Stimulated activated CD4-positive, alpha-beta T cell treated with anti-CD3 and anti-CD28 coated beads, Interleukin-4, amount 100 ng/mL, for 24 hours (primary cell): Measurements from ENCODE around the gene PPP6R2.

ENCODE experiments used
- DNase-seq: peaks from one replicate; pipeline ENCODE4 v3.0.0-alpha.2; 2020

Gene PPP6R2

DNA sequence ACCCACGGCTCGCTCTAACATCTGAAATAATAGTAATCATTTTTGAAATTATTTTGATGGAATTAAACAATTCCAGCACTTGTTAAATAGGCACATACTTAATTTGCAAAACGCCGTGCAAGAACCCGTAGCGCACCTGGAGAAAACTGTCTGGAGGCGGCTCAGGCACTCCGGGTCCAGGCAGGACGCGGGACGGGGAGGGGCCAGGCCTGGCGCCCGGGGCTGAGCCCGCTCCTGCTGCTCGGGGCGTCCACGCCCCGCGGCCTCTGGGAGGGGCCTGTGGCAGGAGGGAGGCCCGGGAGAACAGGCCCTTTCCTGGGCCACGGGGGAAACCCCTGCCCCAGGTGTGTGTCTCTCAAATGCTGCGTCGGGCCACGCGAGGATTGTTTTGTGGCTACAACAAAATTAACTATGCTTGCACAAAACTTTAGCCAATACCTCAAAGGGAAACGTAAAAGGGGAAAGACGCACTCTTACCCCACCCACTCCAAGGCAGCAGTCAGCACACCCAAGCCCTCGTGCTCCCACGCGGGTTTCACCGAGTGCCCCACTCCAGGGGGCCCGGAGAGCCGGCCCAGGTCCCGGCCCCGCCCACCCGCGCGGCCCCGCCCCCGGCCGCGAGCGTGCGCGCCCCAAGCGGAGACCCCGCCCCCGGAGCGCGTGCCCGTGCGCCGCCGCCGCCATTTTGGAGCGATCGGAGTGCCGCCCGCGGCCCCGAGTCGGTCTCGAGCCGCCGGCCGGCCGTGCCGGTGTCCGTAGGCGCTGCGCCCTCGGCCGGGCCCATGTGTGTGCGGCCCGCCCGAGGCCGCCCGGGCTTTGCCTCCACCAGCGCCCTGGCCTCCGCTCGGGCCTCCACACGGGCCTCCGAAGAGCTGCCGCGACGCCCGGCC lies at the start of gene PPP6R2:
Gene PPP6R2, plus strand, starts transcription at position 677 of the 890 bp plus-strand sequence. CDS start 50,582 bp downstream, outside the sequence.
- peak; percentile 89 for DNase-seq

- no peak for DNase-seq
Observed at GRCh38 chr22:50293441-50294318, 49.4 kb upstream of the PPP6R2 start.

DNA sequence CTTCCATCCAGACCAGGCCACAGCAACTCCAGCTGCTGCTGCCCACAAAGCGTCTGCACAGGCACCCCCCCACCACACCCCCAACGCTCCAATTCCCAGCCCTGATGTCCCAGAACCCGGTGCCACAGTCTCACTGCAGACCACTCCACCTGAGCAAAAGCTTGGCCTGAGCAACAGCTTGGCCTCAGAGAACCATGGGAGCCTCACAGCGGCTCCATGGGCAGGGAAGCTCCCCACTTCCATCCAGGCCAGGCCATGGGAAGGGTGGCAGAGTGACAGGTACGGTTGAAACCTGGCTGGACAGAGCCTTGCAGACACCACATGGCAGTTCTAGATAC lies 48.8 kb upstream of the PPP6R2 start:
- no peak for DNase-seq

DNA sequence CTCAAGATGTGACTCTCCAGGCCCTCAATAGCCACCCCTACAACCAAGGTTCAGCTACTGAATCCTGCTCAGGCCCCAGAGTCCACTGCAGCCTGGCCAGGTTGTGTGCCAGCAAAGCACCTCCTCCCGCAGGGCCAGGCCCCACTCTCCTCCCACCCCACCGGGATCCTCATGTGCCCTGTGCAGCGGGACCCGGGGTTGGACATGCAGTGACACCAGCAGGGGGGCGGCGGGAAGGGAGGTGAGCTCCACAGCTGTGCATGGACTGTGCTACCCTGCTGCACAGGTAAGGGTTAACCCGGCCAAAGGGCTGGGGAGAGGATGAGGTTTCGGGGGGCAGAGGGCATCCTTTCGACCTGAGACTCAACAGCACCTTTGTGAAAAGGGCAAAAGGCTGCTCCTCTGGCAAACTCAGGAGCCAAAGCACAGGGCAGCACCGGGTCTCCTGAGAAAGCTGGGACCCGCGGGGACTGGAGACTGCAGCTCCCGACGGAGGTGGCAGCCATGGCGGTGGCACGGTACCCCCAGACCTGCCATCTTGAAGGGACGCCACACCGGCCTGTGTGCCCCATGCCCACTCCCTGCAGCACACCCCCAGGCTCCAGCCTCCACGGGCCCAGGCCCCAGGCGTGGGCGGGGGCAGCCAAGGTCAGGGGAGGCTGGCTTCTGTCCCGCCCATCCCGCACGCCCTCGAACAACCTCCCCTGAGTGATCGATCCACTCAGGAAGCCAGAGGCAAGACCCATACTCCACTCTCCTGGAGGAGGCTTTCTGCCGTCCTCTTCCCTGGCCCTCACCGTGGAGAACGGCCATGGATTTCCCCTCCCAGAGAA lies 46.3 kb upstream of the PPP6R2 start:
- no peak for DNase-seq

DNA sequence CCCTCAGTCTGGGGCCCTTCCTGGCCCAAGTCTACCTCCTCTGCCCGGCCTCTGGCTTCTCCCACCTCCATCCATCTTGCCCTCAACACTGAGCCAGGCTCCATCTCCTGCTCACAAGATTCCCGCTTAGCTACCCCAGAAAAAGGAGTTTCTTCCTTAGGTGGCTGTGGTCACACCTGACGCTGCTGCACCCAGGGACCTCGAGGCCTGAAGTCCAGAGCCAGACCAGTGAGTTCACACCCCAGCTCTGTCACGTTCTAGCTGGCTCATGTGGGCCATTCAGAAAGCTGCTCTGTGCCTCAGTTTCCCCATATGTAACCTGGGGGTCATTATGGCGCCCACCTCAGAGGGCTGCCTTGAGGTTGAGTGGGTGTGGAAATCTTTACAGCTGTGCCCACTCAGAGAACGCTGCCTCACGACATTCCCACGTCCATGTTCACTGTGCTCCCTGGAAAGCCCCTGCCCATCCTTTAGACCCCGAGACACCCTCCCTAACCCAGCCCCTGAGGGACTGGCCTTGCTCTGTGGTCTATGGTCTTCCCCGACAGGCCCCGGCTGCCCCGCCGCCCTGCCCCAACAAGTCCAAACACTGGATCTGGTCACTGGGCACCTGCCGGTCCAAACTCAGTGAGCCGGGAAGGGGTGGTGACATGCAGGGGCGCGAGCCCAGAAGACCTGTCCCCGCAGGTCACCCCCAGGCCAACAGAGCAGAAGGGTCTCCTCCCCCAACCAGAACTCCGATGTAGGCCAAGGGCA lies 45.4 kb upstream of the PPP6R2 start:
- no peak for DNase-seq

GRCh38 chr22:50298266-50298637 lies 44.9 kb upstream of the PPP6R2 start:
- no peak for DNase-seq

- DNase-seq, result no peak
Observed at GRCh38 chr22:50298937-50299784, 44.0 kb upstream of the PPP6R2 start.

- DNase-seq, result no peak
Observed at GRCh38 chr22:50299785-50300619, 43.1 kb upstream of the PPP6R2 start.

- no peak for DNase-seq
Observed at GRCh38 chr22:50300620-50301257, 42.4 kb upstream of the PPP6R2 start.

DNA sequence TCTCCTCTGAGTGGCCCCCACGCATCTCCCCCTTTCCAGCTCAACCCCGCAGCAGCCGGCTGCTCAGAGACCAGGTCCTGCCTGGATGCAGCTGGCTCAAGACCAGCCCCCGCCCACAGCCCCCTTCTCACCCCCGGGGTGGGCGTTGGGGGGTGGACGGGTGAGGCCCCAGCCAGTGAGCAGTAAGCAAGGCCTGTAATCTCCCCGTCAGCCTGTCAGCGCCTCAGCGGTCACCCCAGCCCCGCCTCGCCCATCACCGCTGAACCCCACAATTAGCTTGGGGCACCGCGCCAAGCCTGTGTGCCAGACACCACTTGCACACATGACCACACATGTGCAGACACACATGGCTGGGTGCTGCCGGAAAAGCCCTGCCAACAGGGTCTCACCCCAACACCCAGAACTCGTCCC lies 41.5 kb upstream of the PPP6R2 start:
- no peak for DNase-seq

- no peak for DNase-seq
Observed at GRCh38 chr22:50302041-50302541, 41.0 kb upstream of the PPP6R2 start.

GRCh38 chr22:50302564-50302963 lies 40.6 kb upstream of the PPP6R2 start:
- DNase-seq, result no peak

GRCh38 chr22:50303515-50303847 lies 39.6 kb upstream of the PPP6R2 start:
- DNase-seq, result no peak

DNA sequence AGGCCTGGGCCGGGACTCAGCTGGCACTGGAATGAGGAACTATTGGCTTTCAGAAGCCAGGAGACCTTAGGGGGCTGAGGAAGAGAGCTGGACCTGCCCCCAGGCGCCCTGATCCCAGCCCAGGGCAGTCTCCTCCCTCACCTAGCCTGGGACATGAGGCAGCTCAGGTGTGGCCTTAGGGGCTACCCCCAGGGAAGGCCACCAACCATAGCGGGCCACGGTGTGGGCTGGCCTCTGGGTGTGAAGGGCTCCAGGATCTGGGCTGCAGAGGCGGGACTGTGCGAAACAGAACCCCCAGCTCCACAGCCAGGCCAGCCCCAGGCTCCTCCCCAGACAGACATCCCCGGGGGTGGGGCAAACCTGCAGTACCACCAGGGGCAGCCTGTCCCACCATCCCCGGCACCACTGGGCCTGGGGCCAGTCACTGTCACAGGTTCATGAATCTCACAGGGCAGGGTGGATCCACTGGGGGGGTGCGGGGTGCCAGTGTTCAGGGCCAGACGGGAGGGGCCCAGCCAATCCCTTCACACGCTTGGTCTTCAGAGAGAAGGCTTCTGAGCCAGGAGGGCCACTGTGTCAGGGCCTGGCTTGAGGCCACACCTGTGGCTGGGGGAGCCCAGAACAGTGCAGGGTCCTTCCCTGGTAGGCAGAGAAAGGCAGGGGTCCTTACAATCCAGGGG lies 39.1 kb upstream of the PPP6R2 start:
- no peak for DNase-seq

- DNase-seq, result no peak
Observed at GRCh38 chr22:50304528-50305392, 38.4 kb upstream of the PPP6R2 start.

DNA sequence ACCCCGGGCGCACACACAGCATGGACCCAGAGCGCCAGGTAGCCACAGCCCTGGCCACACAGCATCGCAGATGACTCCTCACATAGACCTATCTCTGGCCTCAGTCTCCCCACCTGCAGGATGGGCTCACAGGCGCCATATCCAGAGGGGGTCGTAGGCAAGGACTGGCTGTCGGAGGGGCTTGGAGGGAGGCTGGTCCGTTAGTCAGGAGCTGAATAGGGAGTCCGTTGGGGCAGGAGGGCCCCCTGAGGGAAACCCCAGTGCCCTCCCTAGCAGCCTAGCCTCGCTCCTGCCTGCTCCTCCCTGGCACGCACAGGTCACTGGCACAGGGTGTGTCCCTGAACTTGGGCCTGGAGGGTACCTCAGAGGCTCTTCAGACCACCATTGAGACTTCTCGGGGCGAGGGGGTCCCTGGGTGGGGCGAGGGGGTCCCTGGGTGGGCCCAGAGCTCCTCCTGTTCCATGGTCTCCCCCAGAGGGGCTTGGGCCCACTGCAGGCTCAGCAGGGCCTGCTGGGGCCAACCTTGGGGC lies 37.7 kb upstream of the PPP6R2 start:
- DNase-seq, result no peak

GRCh38 chr22:50305923-50306566 lies 37.1 kb upstream of the PPP6R2 start:
- no peak for DNase-seq
